HepG2 (cell line): ENCODE measurements around the gene ENO1. TPM values are rescaled to one million over a fixed set of nuclear protein-coding genes. Genes with fewer than 3 reads are reported as not detected.

ENCODE experiments used
- AGO2 ChIP-seq: fragments of 200-400 bp; formaldehyde crosslinking; optimal IDR thresholded peaks from 2 replicates; pipeline ENCODE3; 2017; ENCODE audit warnings: mild to moderate bottlenecking, low read depth, low read length, moderate library complexity
- CBX1 ChIP-seq: IDR thresholded peaks from one replicate; pipeline ENCODE4 v1.6.1; 2016; ENCODE audit warnings: antibody characterized with exemption, low read depth
- FIP1L1 ChIP-seq: fragments of 200-400 bp; formaldehyde crosslinking; IDR thresholded peaks from 2 replicates; pipeline ENCODE4 v1.6.1; 2018; ENCODE audit warnings: low read depth, mild to moderate bottlenecking, low read length, moderate library complexity, borderline replicate concordance; ENCODE audit not compliant: insufficient read depth
- KDM5B ChIP-seq: sonication (generic); formaldehyde crosslinking; IDR thresholded peaks from 2 replicates; pipeline ENCODE4 v1.4.0; 2020; ENCODE audit warnings: missing genetic modification reagents, mild to moderate bottlenecking, borderline replicate concordance
- MED1 ChIP-seq: sonication (generic); formaldehyde crosslinking; IDR thresholded peaks from 2 replicates; pipeline ENCODE4 v1.4.0; 2020; ENCODE audit warnings: missing genetic modification reagents
- POLR2G ChIP-seq: fragments of 200-400 bp; formaldehyde crosslinking; IDR thresholded peaks from 2 replicates; pipeline ENCODE4 v1.6.1; 2018; ENCODE audit warnings: mild to moderate bottlenecking, low read depth, low read length, moderate library complexity
- SMC3 ChIP-seq: IDR thresholded peaks from 2 replicates; pipeline ENCODE4 v1.6.1; 2011; ENCODE audit warnings: low read length, improper control_type of control experiment
- STAG1 ChIP-seq: sonication (generic); formaldehyde crosslinking; IDR thresholded peaks from 2 replicates; pipeline ENCODE4 v1.4.0; 2020; ENCODE audit warnings: missing genetic modification reagents
- THRA ChIP-seq: sonication (generic); formaldehyde crosslinking; IDR thresholded peaks from 2 replicates; pipeline ENCODE4 v1.4.0; 2020; ENCODE audit warnings: missing genetic modification reagents, borderline replicate concordance
- ZFP91 ChIP-seq: sonication (generic); formaldehyde crosslinking; IDR thresholded peaks from 2 replicates; pipeline ENCODE4 v1.9.0; 2022; ENCODE audit warnings: missing genetic modification reagents, mild to moderate bottlenecking, borderline replicate concordance
- ZNF337 ChIP-seq: sonication (generic); formaldehyde crosslinking; IDR thresholded peaks from 2 replicates; pipeline ENCODE4 v1.5.1; 2020; ENCODE audit warnings: missing genetic modification reagents, low read depth, mild to moderate bottlenecking, borderline replicate concordance
- ZNF407 ChIP-seq: sonication (generic); formaldehyde crosslinking; IDR thresholded peaks from one replicate; pipeline ENCODE4 v1.5.1; 2020; ENCODE audit warnings: mild to moderate bottlenecking, missing genetic modification reagents; ENCODE audit errors: not compliant biosample characterization
- ZNF563 ChIP-seq: sonication (generic); formaldehyde crosslinking; IDR thresholded peaks from 2 replicates; pipeline ENCODE4 v1.8.0; 2022; ENCODE audit warnings: mild to moderate bottlenecking, moderate library complexity, missing genetic modification reagents
- ZNF567 ChIP-seq: sonication (generic); formaldehyde crosslinking; IDR thresholded peaks from 2 replicates; pipeline ENCODE4 v1.8.1; 2023; ENCODE audit warnings: mild to moderate bottlenecking, missing genetic modification reagents, borderline replicate concordance
- ZNF737 ChIP-seq: sonication (generic); formaldehyde crosslinking; IDR thresholded peaks from 2 replicates; pipeline ENCODE4 v1.5.0; 2020; ENCODE audit warnings: missing genetic modification reagents, mild to moderate bottlenecking, borderline replicate concordance
- polyA plus RNA-seq, 8 experiments: library from polyadenylated mRNA; depleted of rRNA in 3 of 8; stranded (reverse) in 7 of 8; unstranded in 1 of 8; fragments of >200 nt; fragmentation: Illumina TruSeq in 4 of 8; extraction: Trizol in 4 of 8; gene quantifications; 2 replicates each; pipeline versions ENCODE4 v1.2.1 to v1.2.3, GENCODE V29; 2011 to 2016; ENCODE audit warnings: low read depth in 4 of 8, missing spikeins in 1 of 8, mixed read lengths in 1 of 8; ENCODE audit not compliant: insufficient read depth in 1 of 8
- total RNA-seq, 5 experiments: library from RNA; depleted of rRNA; stranded (reverse); fragments of >200 nt; fragmentation: Illumina TruSeq; extraction: Trizol; gene quantifications; 2 replicates each; pipeline ENCODE4 v1.2.3, GENCODE V29; 2016; ENCODE audit warnings: low read depth in 1 of 5

The ENO1 gene
- total and polyA plus RNA-seq, 2 of the 13 experiments (the other 11 are each of a cell fraction or from before 2014, with no cell fraction given) = 1,559 to 3,103 TPM

GRCh38 chr1:8858888-8859706 lies 19.4 kb downstream of the ENO1 start (continued):
- no peak for TF ChIP-seq ZNF407 (CRISPR knock-in tag)
- no peak for TF ChIP-seq ZNF567
- TF ChIP-seq ZFP91 (CRISPR knock-in tag) = peak; percentile 22; the same call in 1 of the 2 replicates
- TF ChIP-seq KDM5B (CRISPR knock-in tag) = 0 out of 2 replicates have a peak, but pooled peaks have one; percentile 24
- no peak for TF ChIP-seq CBX1
- TF ChIP-seq MED1 (CRISPR knock-in tag) = peak; percentile 18; the same call in 1 of the 2 replicates
- peak; percentile 56 for TF ChIP-seq AGO2
- TF ChIP-seq SMC3 = peak; percentile 54
- no peak for TF ChIP-seq THRA
- 0 out of 2 replicates have a peak, but pooled peaks have one; percentile 18 for TF ChIP-seq ZNF563 (CRISPR knock-in tag)
- TF ChIP-seq ZNF737 = 0 out of 2 replicates have a peak, but pooled peaks have one; percentile 32
- peak; percentile 81 for TF ChIP-seq POLR2G
- TF ChIP-seq STAG1 (CRISPR knock-in tag) = peak; percentile 28; the same call in 1 of the 2 replicates
- TF ChIP-seq FIP1L1 = 0 out of 2 replicates have a peak, but pooled peaks have one; percentile 39
- TF ChIP-seq ZNF337 (CRISPR knock-in tag) = 0 out of 2 replicates have a peak, but pooled peaks have one; percentile 29
- TF ChIP-seq, all 625 proteins: peak for 41
